GM23338 (cell line): ENCODE results near the gene SEC23A. TPM values are rescaled to one million over a fixed set of nuclear protein-coding genes. Genes with fewer than 3 reads are reported as not detected.

Experiments
- ATAC-seq: fragments of 200-7000 bp; cut with Tn5 transposase; 3 replicates; pipeline ENCODE4 v1.9.1; 2020
- DNase-seq: peaks from one replicate; pipeline ENCODE4 v3.0.0-alpha.2; 2015; ENCODE audit warnings: low spot score
- H2AFZ ChIP-seq: fragments of 200-600 bp; sonication (generic); 2 replicates; pipeline ENCODE4 v1.8.0; 2016; ENCODE audit warnings: antibody characterized with exemption, mild to moderate bottlenecking, moderate library complexity
- H3F3A ChIP-seq: fragments of 200-600 bp; sonication (generic); replicated peaks from 2 replicates; pipeline ENCODE4 v1.8.0; 2017; ENCODE audit warnings: antibody characterized with exemption, mixed run types, low read depth
- H3K27ac ChIP-seq: fragments of 200-600 bp; sonication (generic); 2 replicates; pipeline ENCODE4 v1.6.1; 2016; ENCODE audit warnings: low read depth
- H3K27me3 ChIP-seq: fragments of 200-600 bp; sonication (generic); 2 replicates; pipeline ENCODE4 v1.8.0; 2016; ENCODE audit warnings: mild to moderate bottlenecking, mixed run types, moderate library complexity; ENCODE audit not compliant: insufficient read depth
- H3K36me3 ChIP-seq: fragments of 200-600 bp; sonication (generic); 2 replicates; pipeline ENCODE4 v1.8.0; 2016; ENCODE audit warnings: mild to moderate bottlenecking; ENCODE audit not compliant: insufficient read depth
- H3K4me1 ChIP-seq: fragments of 200-600 bp; sonication (generic); 2 replicates; pipeline ENCODE4 v1.8.0; 2016; ENCODE audit warnings: mild to moderate bottlenecking, moderate library complexity; ENCODE audit not compliant: insufficient read depth
- H3K4me2 ChIP-seq: fragments of 200-600 bp; sonication (generic); 2 replicates; pipeline ENCODE4 v1.7.1; 2017; ENCODE audit warnings: mixed run types
- H3K4me3 ChIP-seq: fragments of 200-600 bp; sonication (generic); 2 replicates; pipeline ENCODE4 v1.6.1; 2016; ENCODE audit warnings: mixed run types
- H3K79me2 ChIP-seq: fragments of 200-600 bp; sonication (generic); replicated peaks from 2 replicates; pipeline ENCODE4 v1.8.0; 2017; ENCODE audit warnings: mild to moderate bottlenecking; ENCODE audit not compliant: insufficient read depth
- H3K9me2 ChIP-seq: fragments of 200-600 bp; sonication (generic); 2 replicates; pipeline ENCODE4 v1.8.0; 2017; ENCODE audit not compliant: insufficient read depth
- H4K20me1 ChIP-seq: fragments of 200-600 bp; sonication (generic); replicated peaks from 2 replicates; pipeline ENCODE4 v1.8.0; 2017; ENCODE audit warnings: mild to moderate bottlenecking; ENCODE audit not compliant: insufficient read depth
- H3K27ac Mint-ChIP-seq: 2 replicates; pipeline ENCODE4 v1.8.0; 2020; ENCODE audit warnings: inconsistent platforms, mild to moderate bottlenecking, moderate library complexity, mixed read lengths
- H3K27me3 Mint-ChIP-seq: 3 replicates; pipeline ENCODE4 v1.8.0; 2022; ENCODE audit warnings: low read depth, mild to moderate bottlenecking, moderate library complexity, mixed read lengths, inconsistent platforms; ENCODE audit not compliant: insufficient read depth, poor library complexity
- H3K36me3 Mint-ChIP-seq: 3 replicates; pipeline ENCODE4 v1.8.0; 2021; ENCODE audit warnings: low read depth, mild to moderate bottlenecking, inconsistent platforms, moderate library complexity, mixed read lengths
- H3K4me1 Mint-ChIP-seq: 3 replicates; pipeline ENCODE4 v1.8.0; 2020; ENCODE audit warnings: mild to moderate bottlenecking, inconsistent platforms, mixed read lengths
- H3K4me3 Mint-ChIP-seq: 3 replicates; pipeline ENCODE4 v1.8.0; 2021; ENCODE audit warnings: moderate library complexity, mild to moderate bottlenecking, inconsistent platforms, mixed read lengths
- H3K9me3 Mint-ChIP-seq: 3 replicates; pipeline ENCODE4 v1.8.0; 2020; ENCODE audit warnings: moderate library complexity, mild to moderate bottlenecking, inconsistent platforms, mixed read lengths
- EZH2 ChIP-seq: fragments of 200-600 bp; sonication (generic); IDR thresholded peaks from one replicate; pipeline ENCODE4 v1.8.0; 2017; ENCODE audit warnings: antibody characterized with exemption, mild to moderate bottlenecking, low read depth; ENCODE audit not compliant: unreplicated experiment
- JUNB ChIP-seq: IDR thresholded peaks from one replicate; pipeline ENCODE4 v1.6.1; 2016; ENCODE audit warnings: antibody characterized with exemption; ENCODE audit not compliant: unreplicated experiment
- NANOG ChIP-seq: IDR thresholded peaks from 2 replicates; pipeline ENCODE4 v1.6.1; 2016; ENCODE audit warnings: antibody characterized with exemption, borderline replicate concordance
- POLR2AphosphoS5 ChIP-seq: IDR thresholded peaks from 2 replicates; pipeline ENCODE4 v1.6.1; 2016; ENCODE audit warnings: antibody characterized with exemption, low read depth
- ZNF114 ChIP-seq: fragments of 250-450 bp; sonication (Bioruptor Pico); IDR thresholded peaks from 2 replicates; pipeline ENCODE4 v1.5.0; 2020; ENCODE audit warnings: mild to moderate bottlenecking, moderate library complexity
- polyA plus RNA-seq: library from polyadenylated mRNA; unstranded; fragments of >200 nt; fragmentation: Nextera tagmentation; extraction: Ambion mirVana; gene quantifications from 2 replicates; pipeline ENCODE4 v1.2.1, GENCODE V29; 2016
- total RNA-seq: library from RNA; depleted of rRNA; stranded (reverse); fragments of >200 nt; shearing (Covaris generic); gene quantifications from 2 replicates; pipeline ENCODE4 v1.2.3, GENCODE V29; 2014
- TF ChIP-seq, protein P1 (sequence below): IDR thresholded peaks from 2 replicates; pipeline ENCODE4 v1.6.1; 2016; ENCODE audit warnings: antibody characterized with exemption
- TF ChIP-seq, protein P2 (sequence below), 2 experiments: fragments of 200-600 bp in 1 of 2; sonication (generic) in 1 of 2; conservative IDR thresholded peaks; 2 replicates each; pipeline versions ENCODE4 v1.5.1 to v1.6.1; 2016 to 2017; ENCODE audit warnings: antibody characterized with exemption in 2 of 2, low read depth in 2 of 2, mild to moderate bottlenecking in 2 of 2, moderate library complexity in 1 of 2
- TF ChIP-seq, protein P3 (sequence below): IDR thresholded peaks from one replicate; pipeline ENCODE4 v1.6.1; 2018; ENCODE audit warnings: antibody characterized with exemption; ENCODE audit not compliant: unreplicated experiment

SEC23A gene
- total and polyA plus RNA-seq, 2 experiments from 2014 or later, result 22.7 to 89.9 TPM

DNA sequence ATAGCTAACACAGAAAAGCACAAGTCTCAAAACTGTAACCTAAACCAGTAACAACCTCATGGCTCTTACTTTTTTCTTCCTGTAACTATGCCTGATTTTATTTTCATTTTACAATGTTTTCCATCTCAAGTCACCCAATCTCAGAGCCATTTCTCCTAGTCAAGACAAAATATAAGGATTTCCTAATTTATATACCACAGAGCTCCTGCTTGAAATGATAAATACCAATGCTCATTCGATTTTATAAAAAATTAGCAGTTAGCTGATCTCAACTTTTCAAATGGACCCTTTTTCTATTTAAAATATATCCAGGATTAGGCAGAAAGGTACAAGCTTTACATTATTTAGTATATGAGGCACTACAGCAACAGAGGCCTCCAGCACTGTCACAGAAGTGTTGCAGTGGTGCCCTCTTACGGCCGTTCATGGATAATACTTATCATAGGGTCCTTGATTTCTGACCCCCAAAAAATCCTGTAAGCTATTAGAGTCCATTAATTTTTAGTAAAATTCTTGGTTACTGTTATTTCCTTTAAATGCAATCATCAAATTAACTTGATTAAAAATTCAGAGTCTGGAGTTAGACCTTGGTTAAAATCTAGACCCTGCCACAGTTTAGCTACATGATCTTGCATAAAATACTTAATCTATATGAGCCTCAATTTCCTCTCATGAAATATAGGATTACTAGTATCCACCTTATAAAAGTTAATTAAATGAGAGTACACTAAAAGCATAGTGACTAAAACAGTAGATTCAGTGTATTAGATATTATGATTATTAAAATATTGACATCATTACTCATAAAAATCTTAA lies 68.3 kb downstream of the SEC23A start:
- Mint-ChIP-seq H3K4me1 (no peaks in the 10 kb centered on the region), H3K36me3 (peaks cover 23% of the 10 kb centered on the region; the same call in 2 of the 3 replicates), H3K27me3 (peaks cover 1% of the 10 kb centered on the region), H3K9me3 (no peaks in the 10 kb centered on the region), H3K27ac (no peak overlapping the region), H3K4me3 (no peak overlapping the region)
- no peak overlapping the region for H3K4me3 ChIP-seq
- no peak overlapping the region for H3K27ac ChIP-seq
- no peaks in the 10 kb centered on the region for H3F3A ChIP-seq
- ATAC-seq, result peak; percentile 67
- no peak overlapping the region for H3K4me2 ChIP-seq
- no peaks in the 10 kb centered on the region for H4K20me1 ChIP-seq
- no peaks in the 10 kb centered on the region for H3K27me3 ChIP-seq
- no peak overlapping the region for H2AFZ ChIP-seq
- peak; percentile 64 for DNase-seq
- peaks cover 20% of the 10 kb centered on the region; the same call in 1 of the 2 replicates for H3K36me3 ChIP-seq
- TF ChIP-seq, protein P1, sequence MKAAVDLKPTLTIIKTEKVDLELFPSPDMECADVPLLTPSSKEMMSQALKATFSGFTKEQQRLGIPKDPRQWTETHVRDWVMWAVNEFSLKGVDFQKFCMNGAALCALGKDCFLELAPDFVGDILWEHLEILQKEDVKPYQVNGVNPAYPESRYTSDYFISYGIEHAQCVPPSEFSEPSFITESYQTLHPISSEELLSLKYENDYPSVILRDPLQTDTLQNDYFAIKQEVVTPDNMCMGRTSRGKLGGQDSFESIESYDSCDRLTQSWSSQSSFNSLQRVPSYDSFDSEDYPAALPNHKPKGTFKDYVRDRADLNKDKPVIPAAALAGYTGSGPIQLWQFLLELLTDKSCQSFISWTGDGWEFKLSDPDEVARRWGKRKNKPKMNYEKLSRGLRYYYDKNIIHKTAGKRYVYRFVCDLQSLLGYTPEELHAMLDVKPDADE, result no peak
- TF ChIP-seq, protein P2, sequence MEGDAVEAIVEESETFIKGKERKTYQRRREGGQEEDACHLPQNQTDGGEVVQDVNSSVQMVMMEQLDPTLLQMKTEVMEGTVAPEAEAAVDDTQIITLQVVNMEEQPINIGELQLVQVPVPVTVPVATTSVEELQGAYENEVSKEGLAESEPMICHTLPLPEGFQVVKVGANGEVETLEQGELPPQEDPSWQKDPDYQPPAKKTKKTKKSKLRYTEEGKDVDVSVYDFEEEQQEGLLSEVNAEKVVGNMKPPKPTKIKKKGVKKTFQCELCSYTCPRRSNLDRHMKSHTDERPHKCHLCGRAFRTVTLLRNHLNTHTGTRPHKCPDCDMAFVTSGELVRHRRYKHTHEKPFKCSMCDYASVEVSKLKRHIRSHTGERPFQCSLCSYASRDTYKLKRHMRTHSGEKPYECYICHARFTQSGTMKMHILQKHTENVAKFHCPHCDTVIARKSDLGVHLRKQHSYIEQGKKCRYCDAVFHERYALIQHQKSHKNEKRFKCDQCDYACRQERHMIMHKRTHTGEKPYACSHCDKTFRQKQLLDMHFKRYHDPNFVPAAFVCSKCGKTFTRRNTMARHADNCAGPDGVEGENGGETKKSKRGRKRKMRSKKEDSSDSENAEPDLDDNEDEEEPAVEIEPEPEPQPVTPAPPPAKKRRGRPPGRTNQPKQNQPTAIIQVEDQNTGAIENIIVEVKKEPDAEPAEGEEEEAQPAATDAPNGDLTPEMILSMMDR (conservative IDR thresholded peaks at IDR 0.05; ENCODE audit: low read depth in 2 of 2), result peak; percentile 64 to 66
- H3K9me2 ChIP-seq, result no peaks in the 10 kb centered on the region
- no peaks in the 10 kb centered on the region for H3K4me1 ChIP-seq
- H3K79me2 ChIP-seq, result no peaks in the 10 kb centered on the region

DNA sequence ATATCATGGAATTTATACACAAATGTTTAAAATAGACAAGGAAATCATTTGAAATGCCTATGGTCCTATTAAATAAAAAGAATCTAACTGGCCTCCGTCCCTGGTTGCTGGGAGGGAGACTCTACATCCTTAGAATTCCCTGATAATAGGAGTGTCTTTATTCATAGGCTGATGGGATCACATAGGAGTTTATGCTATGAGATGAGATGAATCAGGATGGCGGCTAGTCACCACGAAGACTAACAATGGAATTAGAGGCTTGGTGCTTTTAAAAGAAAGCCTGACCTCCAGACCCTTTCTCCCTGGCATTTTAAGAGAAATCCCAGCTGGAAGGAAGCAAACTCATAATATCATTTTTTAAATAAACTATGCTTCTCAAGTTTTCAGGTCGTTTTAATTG lies 69.7 kb downstream of the SEC23A start:
- H3K4me3 Mint-ChIP-seq, result no peak overlapping the region
- no peaks in the 10 kb centered on the region for H3F3A ChIP-seq
- TF ChIP-seq NANOG (no peak), JUNB (no peak), POLR2AphosphoS5 (no peak), EZH2 (no peak), ZNF114 (CRISPR knock-in tag) (no peak)
- TF ChIP-seq, protein P1, result no peak
- TF ChIP-seq, protein P2 (conservative IDR thresholded peaks at IDR 0.05; ENCODE audit: low read depth in 2 of 2), result no peak
- TF ChIP-seq, protein P3, sequence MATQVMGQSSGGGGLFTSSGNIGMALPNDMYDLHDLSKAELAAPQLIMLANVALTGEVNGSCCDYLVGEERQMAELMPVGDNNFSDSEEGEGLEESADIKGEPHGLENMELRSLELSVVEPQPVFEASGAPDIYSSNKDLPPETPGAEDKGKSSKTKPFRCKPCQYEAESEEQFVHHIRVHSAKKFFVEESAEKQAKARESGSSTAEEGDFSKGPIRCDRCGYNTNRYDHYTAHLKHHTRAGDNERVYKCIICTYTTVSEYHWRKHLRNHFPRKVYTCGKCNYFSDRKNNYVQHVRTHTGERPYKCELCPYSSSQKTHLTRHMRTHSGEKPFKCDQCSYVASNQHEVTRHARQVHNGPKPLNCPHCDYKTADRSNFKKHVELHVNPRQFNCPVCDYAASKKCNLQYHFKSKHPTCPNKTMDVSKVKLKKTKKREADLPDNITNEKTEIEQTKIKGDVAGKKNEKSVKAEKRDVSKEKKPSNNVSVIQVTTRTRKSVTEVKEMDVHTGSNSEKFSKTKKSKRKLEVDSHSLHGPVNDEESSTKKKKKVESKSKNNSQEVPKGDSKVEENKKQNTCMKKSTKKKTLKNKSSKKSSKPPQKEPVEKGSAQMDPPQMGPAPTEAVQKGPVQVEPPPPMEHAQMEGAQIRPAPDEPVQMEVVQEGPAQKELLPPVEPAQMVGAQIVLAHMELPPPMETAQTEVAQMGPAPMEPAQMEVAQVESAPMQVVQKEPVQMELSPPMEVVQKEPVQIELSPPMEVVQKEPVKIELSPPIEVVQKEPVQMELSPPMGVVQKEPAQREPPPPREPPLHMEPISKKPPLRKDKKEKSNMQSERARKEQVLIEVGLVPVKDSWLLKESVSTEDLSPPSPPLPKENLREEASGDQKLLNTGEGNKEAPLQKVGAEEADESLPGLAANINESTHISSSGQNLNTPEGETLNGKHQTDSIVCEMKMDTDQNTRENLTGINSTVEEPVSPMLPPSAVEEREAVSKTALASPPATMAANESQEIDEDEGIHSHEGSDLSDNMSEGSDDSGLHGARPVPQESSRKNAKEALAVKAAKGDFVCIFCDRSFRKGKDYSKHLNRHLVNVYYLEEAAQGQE, result no peak

More for the DNA sequence above, 69.7 kb downstream of the SEC23A start:
- Histone ChIP-seq H3K4me2 (no peak overlapping the region), H3K79me2 (no peaks in the 10 kb centered on the region), H2AFZ (no peak overlapping the region), H3K4me1 (no peaks in the 10 kb centered on the region), H3K9me2 (no peaks in the 10 kb centered on the region), H3K36me3 (peaks cover 12% of the 10 kb centered on the region; the same call in 1 of the 2 replicates), H3K4me3 (no peak overlapping the region), H3K27me3 (no peaks in the 10 kb centered on the region), H3K27ac (no peak overlapping the region), H4K20me1 (no peaks in the 10 kb centered on the region)
- no peaks in the 10 kb centered on the region for H3K9me3 Mint-ChIP-seq
- peaks cover 18% of the 10 kb centered on the region; the same call in 2 of the 3 replicates for H3K36me3 Mint-ChIP-seq
- ATAC-seq (no peak), DNase-seq (no peak)
- no peak overlapping the region for H3K27ac Mint-ChIP-seq
- H3K27me3 Mint-ChIP-seq, result peaks cover 1% of the 10 kb centered on the region
- no peaks in the 10 kb centered on the region for H3K4me1 Mint-ChIP-seq
